Measurements from ENCODE around the gene ECI1. TPM values are rescaled to one million over a fixed set of nuclear protein-coding genes. Genes with fewer than 3 reads are reported as not detected.

The ECI1 gene
- total RNA-seq, 1 donor from 2014 or later, result 50.4 TPM

DNA sequence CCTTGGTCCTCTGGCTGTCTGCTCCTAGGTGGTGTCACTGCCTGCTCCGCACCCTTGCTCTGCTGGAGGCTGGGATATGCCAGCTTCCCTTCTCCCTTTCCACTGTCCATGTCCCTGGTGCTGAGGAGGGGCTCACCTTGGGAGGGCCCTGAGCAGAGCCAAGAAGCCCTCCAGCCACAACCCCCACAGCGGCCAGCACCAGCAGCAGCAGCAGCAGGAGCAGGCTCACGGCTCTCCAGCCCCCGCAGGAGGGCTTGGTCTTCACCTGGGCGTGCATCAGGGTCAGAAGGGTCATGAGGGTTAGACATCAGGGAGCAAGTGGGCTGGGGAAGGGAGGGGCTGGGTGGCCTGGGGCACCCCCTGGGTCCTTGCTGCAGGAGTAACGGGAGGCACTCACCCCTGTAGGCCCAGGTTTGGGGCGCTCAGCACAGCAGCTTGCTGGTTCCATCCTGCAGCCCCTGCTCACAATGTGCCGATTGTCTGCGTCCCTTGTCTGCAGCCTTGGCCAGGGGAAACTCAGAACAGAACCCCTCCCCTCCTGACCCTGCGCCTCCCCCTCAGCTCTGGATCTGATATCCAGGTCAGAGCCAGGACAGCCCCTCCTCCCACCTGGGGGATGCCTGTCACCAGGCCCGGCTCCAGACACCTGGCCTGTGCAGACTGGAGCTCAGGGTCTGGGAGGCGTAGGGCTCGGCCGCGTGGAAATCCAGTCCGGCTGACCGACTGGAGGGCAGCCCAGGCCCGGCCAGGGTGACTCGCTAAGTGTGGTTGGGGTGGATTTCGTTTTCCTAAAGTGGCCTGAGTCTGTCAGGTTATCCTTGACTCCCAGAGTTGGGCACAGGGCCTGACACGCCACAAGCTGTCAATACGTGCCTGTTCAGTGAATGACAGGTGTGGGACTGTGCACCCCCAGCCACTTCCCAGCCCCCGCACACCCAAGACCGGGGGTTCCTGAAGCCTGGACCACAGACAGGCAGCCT is 40.7 kb downstream of the ECI1 start, which contains the start of gene BRICD5:
Gene BRICD5 (minus strand): TSS at position 478 of the 980 bp plus-strand sequence. CDS start 30 bp downstream, at position 448.
- H3K27ac ChIP-seq, result no peak within 1 kb of the TSS
- H3K27me3 ChIP-seq (ENCODE audit: low read depth), result no peaks in the 10 kb centered on the region
- ATAC-seq, result no peak
- TF ChIP-seq, protein P1, sequence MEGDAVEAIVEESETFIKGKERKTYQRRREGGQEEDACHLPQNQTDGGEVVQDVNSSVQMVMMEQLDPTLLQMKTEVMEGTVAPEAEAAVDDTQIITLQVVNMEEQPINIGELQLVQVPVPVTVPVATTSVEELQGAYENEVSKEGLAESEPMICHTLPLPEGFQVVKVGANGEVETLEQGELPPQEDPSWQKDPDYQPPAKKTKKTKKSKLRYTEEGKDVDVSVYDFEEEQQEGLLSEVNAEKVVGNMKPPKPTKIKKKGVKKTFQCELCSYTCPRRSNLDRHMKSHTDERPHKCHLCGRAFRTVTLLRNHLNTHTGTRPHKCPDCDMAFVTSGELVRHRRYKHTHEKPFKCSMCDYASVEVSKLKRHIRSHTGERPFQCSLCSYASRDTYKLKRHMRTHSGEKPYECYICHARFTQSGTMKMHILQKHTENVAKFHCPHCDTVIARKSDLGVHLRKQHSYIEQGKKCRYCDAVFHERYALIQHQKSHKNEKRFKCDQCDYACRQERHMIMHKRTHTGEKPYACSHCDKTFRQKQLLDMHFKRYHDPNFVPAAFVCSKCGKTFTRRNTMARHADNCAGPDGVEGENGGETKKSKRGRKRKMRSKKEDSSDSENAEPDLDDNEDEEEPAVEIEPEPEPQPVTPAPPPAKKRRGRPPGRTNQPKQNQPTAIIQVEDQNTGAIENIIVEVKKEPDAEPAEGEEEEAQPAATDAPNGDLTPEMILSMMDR (IDR thresholded peaks at IDR 0.05), result no peak
- H3K4me1 ChIP-seq, result peaks cover 40% of the 10 kb centered on the region
- peaks cover 40% of the 10 kb centered on the region for H3K36me3 ChIP-seq
- peak; percentile 43 for DNase-seq
- no peak within 1 kb of the TSS for H3K4me3 ChIP-seq
- intact Hi-C loops (cut with DNase I), result no loop called here
- H3K9me3 ChIP-seq, result no peaks in the 10 kb centered on the region

DNA sequence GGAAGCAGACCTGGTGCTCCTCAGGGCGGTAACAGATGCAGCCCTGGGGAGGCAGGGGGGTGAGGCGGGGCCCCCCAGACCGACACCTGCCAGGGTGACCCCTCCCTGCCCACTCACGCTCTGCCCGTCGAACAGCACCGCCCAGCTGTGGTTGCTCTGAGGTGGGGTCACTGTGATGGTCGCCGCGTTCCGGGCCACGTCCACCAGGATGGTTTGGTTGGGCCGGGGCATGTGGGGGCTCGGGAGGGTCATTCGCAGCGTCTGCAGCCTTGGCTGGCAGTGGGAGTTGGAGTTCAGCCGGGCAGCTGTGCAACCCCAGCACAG is 41.4 kb downstream of the ECI1 start:
- Histone ChIP-seq H3K36me3 (peaks cover 40% of the 10 kb centered on the region), H3K4me3 (no peak overlapping the region), H3K27me3 (ENCODE audit: low read depth) (no peaks in the 10 kb centered on the region), H3K9me3 (no peaks in the 10 kb centered on the region), H3K4me1 (peaks cover 40% of the 10 kb centered on the region), H3K27ac (no peak overlapping the region)
- no peak for ATAC-seq
- TF ChIP-seq, protein P1 (IDR thresholded peaks at IDR 0.05), result no peak
- no peak for DNase-seq
- intact Hi-C loops (cut with DNase I), result no loop called here

DNA sequence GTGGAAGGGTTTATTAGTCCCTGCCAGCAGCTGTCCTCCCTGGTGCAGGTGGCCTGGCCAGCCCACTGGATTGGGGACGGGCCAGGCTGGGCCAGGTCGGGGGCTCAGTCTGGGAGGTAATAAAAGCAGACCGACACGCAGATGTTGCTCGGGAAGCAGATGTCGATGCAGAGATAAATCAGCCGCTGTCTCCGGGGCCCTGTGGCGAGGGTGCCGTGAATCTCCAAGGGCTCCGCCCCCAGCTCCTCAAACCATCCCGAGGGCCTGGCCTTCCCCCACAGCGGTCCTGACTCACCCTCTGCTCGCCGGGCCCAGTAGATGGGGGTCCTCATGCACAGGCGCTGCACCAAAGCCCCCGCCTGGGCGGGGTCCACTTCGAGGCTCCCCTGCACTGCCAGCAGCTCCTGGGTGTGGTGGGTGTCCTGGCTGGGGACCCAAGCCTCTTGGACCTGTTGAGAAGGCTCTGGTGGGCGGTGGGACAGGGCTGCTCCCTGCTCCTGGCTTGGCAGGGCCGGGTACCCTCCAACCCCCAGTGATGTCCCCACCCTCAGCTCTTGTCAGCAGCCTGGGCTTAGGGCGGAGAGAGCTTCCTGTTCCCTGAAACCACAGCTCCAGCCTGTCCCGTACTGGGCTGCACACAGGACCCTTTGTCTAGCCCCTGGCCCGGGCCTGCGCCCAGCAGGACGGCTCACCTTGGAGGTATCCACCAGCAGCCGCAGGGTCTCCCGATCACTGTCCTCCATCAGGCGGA is 42.0 kb downstream of the ECI1 start:
- TF ChIP-seq, protein P1 (IDR thresholded peaks at IDR 0.05), result no peak
- Histone ChIP-seq H3K4me1 (peaks cover 45% of the 10 kb centered on the region), H3K36me3 (peaks cover 40% of the 10 kb centered on the region), H3K27ac (no peak overlapping the region), H3K4me3 (no peak overlapping the region), H3K9me3 (no peaks in the 10 kb centered on the region), H3K27me3 (ENCODE audit: low read depth) (no peaks in the 10 kb centered on the region)
- intact Hi-C loops (cut with DNase I), result no loop called here
- no peak for ATAC-seq
- DNase-seq, result peak; percentile 45

DNA sequence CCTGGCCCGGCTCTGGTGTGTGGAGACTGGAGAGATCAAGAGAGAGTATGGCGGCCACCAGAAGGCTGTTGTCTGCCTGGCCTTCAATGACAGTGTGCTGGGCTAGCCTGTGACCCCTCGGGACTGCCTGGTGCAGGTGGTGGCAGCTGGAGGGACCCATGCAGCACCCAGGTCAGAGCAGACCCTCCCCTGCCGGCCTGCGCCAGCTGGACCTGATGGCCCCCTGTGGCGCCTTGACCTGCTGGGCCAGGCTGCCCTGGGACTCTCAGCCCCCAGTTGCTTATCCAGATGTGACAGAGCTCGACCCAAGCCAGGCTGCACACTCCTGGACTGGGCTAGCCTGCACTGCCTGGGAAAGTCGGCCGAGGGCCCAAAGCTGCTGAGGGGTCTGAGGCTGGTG is 42.6 kb downstream of the ECI1 start:
- Histone ChIP-seq H3K4me3 (no peak overlapping the region), H3K27ac (no peak overlapping the region), H3K27me3 (ENCODE audit: low read depth) (no peaks in the 10 kb centered on the region), H3K9me3 (no peaks in the 10 kb centered on the region), H3K4me1 (peaks cover 44% of the 10 kb centered on the region), H3K36me3 (peaks cover 40% of the 10 kb centered on the region)
- intact Hi-C loops (cut with DNase I), result no loop called here
- DNase-seq (no peak), ATAC-seq (no peak)
- TF ChIP-seq, protein P1 (IDR thresholded peaks at IDR 0.05), result no peak

DNA sequence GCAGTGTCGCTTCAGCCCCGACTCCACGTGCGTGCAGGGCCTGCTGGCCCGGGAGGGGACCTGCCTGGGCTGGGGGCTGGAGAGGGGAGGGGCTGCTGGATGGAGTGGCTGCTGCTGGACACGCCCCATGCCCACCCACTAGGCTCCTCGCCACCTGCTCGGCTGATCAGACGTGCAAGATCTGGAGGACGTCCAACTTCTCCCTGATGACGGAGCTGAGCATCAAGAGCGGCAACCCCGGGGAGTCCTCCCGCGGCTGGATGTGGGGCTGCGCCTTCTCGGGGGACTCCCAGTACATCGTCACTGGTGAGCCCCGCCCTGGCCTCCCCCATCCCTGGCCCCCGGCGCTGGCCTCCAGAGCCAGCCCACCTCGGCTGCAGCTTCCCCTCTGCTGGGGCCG is 43.1 kb downstream of the ECI1 start:
- intact Hi-C loops (cut with DNase I), result no loop called here
- peaks cover 40% of the 10 kb centered on the region for H3K36me3 ChIP-seq
- no peak overlapping the region for H3K27ac ChIP-seq
- TF ChIP-seq, protein P1 (IDR thresholded peaks at IDR 0.05), result no peak
- no peaks in the 10 kb centered on the region for H3K9me3 ChIP-seq
- H3K4me3 ChIP-seq, result no peak overlapping the region
- DNase-seq, result peak; percentile 43
- H3K4me1 ChIP-seq, result peaks cover 39% of the 10 kb centered on the region
- ATAC-seq, result no peak
- no peaks in the 10 kb centered on the region for H3K27me3 ChIP-seq (ENCODE audit: low read depth)
